Adrenal gland (tissue), 12 donors: ENCODE results near the gene PARG. TPM values are rescaled to one million over a fixed set of nuclear protein-coding genes. Genes with fewer than 3 reads are reported as not detected.
"Not testable (repeated sequence)": the region's sequence is repeated elsewhere in the genome, so short reads cannot be mapped to it uniquely, and the experiment has no call there.

Experiments
- DNase-seq, 7 donors: peaks; one replicate each; pipeline ENCODE4 v3.0.0-alpha.2; 2019 to 2020
- H3K27ac ChIP-seq, 5 donors: fragments of 200-600 bp; sonication (generic) in 4 of 5; 1 replicate in 3 of 5; 2 replicates in 2 of 5; pipeline versions ENCODE4 v1.5.1 to v1.8.0; 2016 to 2020; ENCODE audit warnings: mild to moderate bottlenecking in 1 of 5
- H3K27me3 ChIP-seq: fragments of 200-600 bp; 2 replicates; pipeline ENCODE4 v1.8.0; 2021
- H3K36me3 ChIP-seq, 2 donors: fragments of 200-600 bp; replicated peaks in 1 of 2; 1 replicate in 1 of 2; 2 replicates in 1 of 2; pipeline versions ENCODE4 v1.5.1 to v1.8.0; 2018 to 2022
- H3K4me1 ChIP-seq, 2 donors: fragments of 200-600 bp; replicated peaks in 1 of 2; 1 replicate in 1 of 2; 2 replicates in 1 of 2; pipeline versions ENCODE4 v1.5.1 to v1.8.0; 2018 to 2021
- H3K4me3 ChIP-seq, 4 donors: fragments of 200-600 bp; sonication (generic) in 3 of 4; one replicate each; pipeline ENCODE4 v1.5.1; 2016 to 2018
- H3K9me3 ChIP-seq, 3 donors: fragments of 200-600 bp; sonication (generic) in 1 of 3; replicated peaks in 1 of 3; 1 replicate in 2 of 3; 2 replicates in 1 of 3; pipeline versions ENCODE4 v1.5.1 to v1.8.0; 2016 to 2021
- CTCF ChIP-seq, 6 experiments: fragments of 450-650 bp in 4 of 6; fragments of 200-600 bp in 2 of 6; sonication (generic) in 1 of 6; IDR thresholded peaks; 1 replicate in 5 of 6; 2 replicates in 1 of 6; pipeline versions ENCODE4 v1.5.1 to v1.8.0; 2016 to 2021; ENCODE audit warnings: antibody characterized with exemption in 6 of 6, mild to moderate bottlenecking in 2 of 6, moderate library complexity in 1 of 6
- POLR2A ChIP-seq, 2 donors: fragments of 450-650 bp; IDR thresholded peaks; one replicate each; pipeline ENCODE4 v1.6.1; 2017; ENCODE audit warnings: antibody characterized with exemption in 2 of 2, mild to moderate bottlenecking in 2 of 2, moderate library complexity in 1 of 2
- WGBS, 4 donors: extraction: QIAGEN DNeasy Blood & Tissue Kit in 2 of 4; methylation state at CpG; one replicate each; pipeline versions ENCODE4 v1.1.5 to v1.1.7; 2013 to 2017; 5-methylcytosine and 5-hydroxymethylcytosine counted together
- intact Hi-C, 2 donors: fragments of 100-400 bp; cut with DNase I; formaldehyde crosslinking; loops; one replicate each; pipeline versions ENCODE4 v1.14.1 to v1.15.0; 2022 to 2023
- polyA plus RNA-seq, 3 donors: library from polyadenylated mRNA; stranded (reverse); fragments of 200-250 nt in 2 of 3; fragments of 350-450 nt in 1 of 3; fragmentation: Illumina TruSeq in 1 of 3; extraction: RNeasy Lipid Tissue Mini Kit (QIAGEN cat#74804) in 1 of 3; gene quantifications; one replicate each; pipeline ENCODE4 v1.2.3, GENCODE V29; 2013 to 2014
- total RNA-seq, 9 donors: library from RNA; depleted of rRNA in 4 of 9; stranded (reverse); fragments of >200 nt in 4 of 9; fragments of 120-200 nt in 1 of 9; fragmentation: NEBNext Ultra II Directional in 1 of 9; extraction: Animal tissue kit (Norgen Biotek cat#: 25700) in 1 of 9; gene quantifications; one replicate each; pipeline versions ENCODE4 v1.1.0 to v1.2.4, GENCODE V29; 2013 to 2023
- donor health status: healthy with polysubstance abuse.
- donor health status: Bipolar disorder and iron deficiency.
- donor health status: DM: yes; HTN: yes; CAD: no.
- donor health status: DM: no; HTN: no; CAD: no.
- donor health status: DM: no; HTN: no; CAD: no.
- donor health status: DM: yes; HTN: yes; CAD: no.

PARG gene
- total and polyA plus RNA-seq, 12 donors = 3.1 to 56.8 (median 21.8) TPM

GRCh38 chr10:49882327-49882726 is 59.5 kb downstream of the PARG start:
- H3K36me3 ChIP-seq, DNase-seq, H3K4me1 ChIP-seq, H3K27ac ChIP-seq, H3K27me3 ChIP-seq, intact Hi-C loops, H3K9me3 ChIP-seq, H3K4me3 ChIP-seq: not testable (repeated sequence)
- 86 to 95% (median 92%) methylated on average over 1 to 3 of the region's 3 CpGs for WGBS, 4 donors

GRCh38 chr10:49872740-49873139 is 69.1 kb downstream of the PARG start:
- H3K4me3 ChIP-seq, intact Hi-C loops, H3K27me3 ChIP-seq, H3K9me3 ChIP-seq, H3K36me3 ChIP-seq, H3K27ac ChIP-seq, H3K4me1 ChIP-seq, DNase-seq: not testable (repeated sequence)
- no CpG with 5 or more reads among the region's 3 CpGs for WGBS, 4 donors

- H3K36me3 ChIP-seq, H3K27me3 ChIP-seq, H3K27ac ChIP-seq, intact Hi-C loops, DNase-seq, H3K9me3 ChIP-seq, H3K4me3 ChIP-seq, H3K4me1 ChIP-seq: not testable (repeated sequence)
- WGBS, 4 donors = no CpG with 5 or more reads among the region's 3 CpGs
Observed at GRCh38 chr10:49871462-49871861, 70.4 kb downstream of the PARG start.

GRCh38 chr10:49859933-49860332 is 81.9 kb downstream of the PARG start:
- DNase-seq, H3K27me3 ChIP-seq, H3K9me3 ChIP-seq, intact Hi-C loops, H3K4me1 ChIP-seq, H3K27ac ChIP-seq, H3K4me3 ChIP-seq, H3K36me3 ChIP-seq: not testable (repeated sequence)
- WGBS, 4 donors = 89 to 95% (median 91%) methylated on average over 5 of the region's 5 CpGs

- DNase-seq, intact Hi-C loops, H3K9me3 ChIP-seq, H3K36me3 ChIP-seq, H3K27ac ChIP-seq, H3K4me1 ChIP-seq, H3K27me3 ChIP-seq, H3K4me3 ChIP-seq: not testable (repeated sequence)
- 97 to 100% (median 100%) methylated on average over 1 of the region's 1 CpG for WGBS, 4 donors
Observed at GRCh38 chr10:49858697-49859382, 83.0 kb downstream of the PARG start.

GRCh38 chr10:49849520-49849919 is 92.3 kb downstream of the PARG start:
- WGBS, 4 donors = 76 to 95% (median 87%) methylated on average over 4 of the region's 4 CpGs
- H3K4me1 ChIP-seq, intact Hi-C loops, DNase-seq, H3K9me3 ChIP-seq, H3K27me3 ChIP-seq, H3K36me3 ChIP-seq, H3K4me3 ChIP-seq, H3K27ac ChIP-seq: not testable (repeated sequence)

- Histone ChIP-seq H3K27ac (no peak overlapping the region), H3K4me1 (no peaks in the 10 kb centered on the region), H3K9me3 (no peaks in the 10 kb centered on the region), H3K36me3 (no peaks in the 10 kb centered on the region), H3K27me3 (no peaks in the 10 kb centered on the region), H3K4me3 (no peak overlapping the region)
- intact Hi-C loops = no loop called here
- no peak for DNase-seq
- 89 to 98% (median 97%) methylated on average over 6 to 7 of the region's 7 CpGs for WGBS, 4 donors
- TF ChIP-seq CTCF (IDR thresholded peaks at IDR 0.05) = no peak
- TF ChIP-seq POLR2A (IDR thresholded peaks at IDR 0.05) = no peak
Observed at GRCh38 chr10:49844775-49845595, 96.8 kb downstream of the PARG start.

- intact Hi-C loops, H3K9me3 ChIP-seq, H3K27ac ChIP-seq, DNase-seq, H3K4me3 ChIP-seq, H3K4me1 ChIP-seq, H3K36me3 ChIP-seq, H3K27me3 ChIP-seq: not testable (repeated sequence)
Observed at GRCh38 chr10:49842333-49842628, 99.5 kb downstream of the PARG start.
